Mucosa of descending colon (tissue), 3 donors: ENCODE results near the gene MKNK2. TPM values are rescaled to one million over a fixed set of nuclear protein-coding genes. Genes with fewer than 3 reads are reported as not detected.

Experiments
- ATAC-seq: fragments of 200-7000 bp; cut with Tn5 transposase; one replicate; pipeline ENCODE4 v1.9.1; 2020; ENCODE audit warnings: mild to moderate bottlenecking, moderate library complexity
- DNase-seq, 3 donors: peaks; one replicate each; pipeline ENCODE4 v3.0.0-alpha.2; 2020
- H3K36me3 ChIP-seq: fragments of 200-600 bp; one replicate; pipeline ENCODE4 v1.8.0; 2021; ENCODE audit warnings: low read depth, mild to moderate bottlenecking
- H3K4me1 ChIP-seq: fragments of 200-600 bp; one replicate; pipeline ENCODE4 v1.8.0; 2021; ENCODE audit warnings: low read depth, mild to moderate bottlenecking
- H3K4me3 ChIP-seq: fragments of 200-600 bp; one replicate; pipeline ENCODE4 v1.8.0; 2021; ENCODE audit warnings: mild to moderate bottlenecking
- H3K9me3 ChIP-seq: fragments of 200-600 bp; one replicate; pipeline ENCODE4 v1.8.0; 2021; ENCODE audit warnings: mild to moderate bottlenecking
- CTCF ChIP-seq: fragments of 200-600 bp; IDR thresholded peaks from one replicate; pipeline ENCODE4 v1.8.0; 2022; ENCODE audit warnings: antibody characterized with exemption, mild to moderate bottlenecking
- intact Hi-C, 2 donors: fragments of 100-400 bp; cut with DNase I in 1 of 2; cut with micrococcal nuclease in 1 of 2; formaldehyde crosslinking; loops; one replicate each; pipeline versions ENCODE4 v1.11.0 to v1.11.1; 2022; cut with DNase I, micrococcal nuclease
- total RNA-seq, 3 donors: library from RNA; stranded (reverse); fragmentation: NEBNext Ultra II Directional in 2 of 3; extraction: Animal tissue kit (Norgen Biotek cat#: 25700) in 2 of 3; gene quantifications; one replicate each; pipeline versions ENCODE4 v1.2.1 to v1.2.4, GENCODE V29; 2021 to 2023
- donor health status: DM: no; HTN: no; CAD: no; lungs with moderate emphysema.
- donor health status: DM: no; HTN: no; CAD: no.
- donor health status: DM: no; HTN: yes; CAD: no.

The MKNK2 gene
- total RNA-seq, 3 donors from 2014 or later, result 252 to 330 (median 304) TPM

GRCh38 chr19:2077833-2078619 lies 27.0 kb upstream of the MKNK2 start:
- ATAC-seq, result no peak
- Histone ChIP-seq H3K4me1 (no peaks in the 10 kb centered on the region), H3K9me3 (no peaks in the 10 kb centered on the region), H3K4me3 (no peak overlapping the region), H3K36me3 (peaks cover 24% of the 10 kb centered on the region)
- intact Hi-C loops, result loop anchor here in 1 of 2 donors (10.0 kb wide), 1 partner anchor 153 kb away; no protein-coding TSS in a partner anchor
- TF ChIP-seq CTCF, result no peak
- peak in 1 of 3 donors; percentile 51 for DNase-seq

- Histone ChIP-seq H3K4me3 (no peak overlapping the region), H3K4me1 (no peaks in the 10 kb centered on the region), H3K36me3 (peaks cover 27% of the 10 kb centered on the region), H3K9me3 (no peaks in the 10 kb centered on the region)
- no peak for DNase-seq
- ATAC-seq, result no peak
- TF ChIP-seq CTCF, result no peak
- intact Hi-C loops, result loop anchor here in 1 of 2 donors (10.0 kb wide), 1 partner anchor 153 kb away; no protein-coding TSS in a partner anchor
These were observed 26.4 kb upstream of the MKNK2 start for GRCh38 chr19:2077398-2077797.

- no peak overlapping the region for H3K4me3 ChIP-seq
- DNase-seq (peak in 1 of 3 donors; percentile 49), ATAC-seq (no peak)
- H3K9me3 ChIP-seq, result no peaks in the 10 kb centered on the region
- peaks cover 27% of the 10 kb centered on the region for H3K36me3 ChIP-seq
- intact Hi-C loops, result loop anchor here in 1 of 2 donors (10.0 kb wide), 1 partner anchor 152 kb away; no protein-coding TSS in a partner anchor
- TF ChIP-seq CTCF, result no peak
- H3K4me1 ChIP-seq, result no peaks in the 10 kb centered on the region
These were observed 25.5 kb upstream of the MKNK2 start for GRCh38 chr19:2076526-2076944.

- Histone ChIP-seq H3K4me1 (peaks cover 15% of the 10 kb centered on the region), H3K4me3 (no peak overlapping the region), H3K36me3 (peaks cover 22% of the 10 kb centered on the region), H3K9me3 (no peaks in the 10 kb centered on the region)
- no peak for TF ChIP-seq CTCF
- ATAC-seq (no peak), DNase-seq (peak in 1 of 3 donors; percentile 47)
- intact Hi-C loops, result loop anchor here in 1 of 2 donors (10.0 kb wide), 1 partner anchor 148 kb away; no protein-coding TSS in a partner anchor
These were observed 21.9 kb upstream of the MKNK2 start for GRCh38 chr19:2072757-2073551.

GRCh38 chr19:2070986-2071673 lies 20.1 kb upstream of the MKNK2 start:
- Histone ChIP-seq H3K4me1 (peaks cover 29% of the 10 kb centered on the region), H3K9me3 (no peaks in the 10 kb centered on the region), H3K36me3 (peaks cover 7% of the 10 kb centered on the region), H3K4me3 (no peak overlapping the region)
- no peak for ATAC-seq
- DNase-seq, result peak in 1 of 3 donors; percentile 46
- intact Hi-C loops, result loop anchor here in 1 of 2 donors (10.0 kb wide), 1 partner anchor 146 kb away; no protein-coding TSS in a partner anchor
- TF ChIP-seq CTCF, result no peak
